K562 (cell line): ENCODE data around the gene AP1M1. TPM values are rescaled to one million over a fixed set of nuclear protein-coding genes. Genes with fewer than 3 reads are reported as not detected.

Experiments
- ATAC-seq: fragments of 200-7000 bp; cut with Tn5 transposase; 3 replicates; pipeline ENCODE4 v1.9.1; 2020; ENCODE audit warnings: moderate library complexity
- BruUV-seq: library from RNA; stranded (reverse); fragments of 400-500 nt; replicated peaks from 2 replicates; lab custom pipeline; 2021; lab: Mats Ljungman, UMichigan
- CTCF ChIA-PET: fragments of 300-600 bp; formaldehyde crosslinking; extraction: SDS; loops from one replicate; lab custom pipeline; 2021; ENCODE audit warnings: low intra/inter-chr PET ratio; lab: Yijun Ruan, JAX
- POLR2A ChIA-PET: fragments of 300-600, 350-650 bp; sonication (Branson Sonifier 250); formaldehyde crosslinking; extraction: SDS; loops from one replicate; lab custom pipeline; 2021; ENCODE audit warnings: antibody characterized with exemption, inconsistent platforms; lab: Yijun Ruan, JAX
- DNase-seq, 4 experiments: peaks; one replicate each; pipeline versions ENCODE4 v3.0.0 to v3.0.0-alpha.2; 2011 to 2018; ENCODE audit warnings: low spot score in 3 of 4, mixed read lengths in 3 of 4; ENCODE audit errors: extremely low read depth in 1 of 4
- FAIRE-seq: peaks from 2 replicates; lab custom pipeline; 2011; peaks lifted over from hg19 to GRCh38; lab: Jason Lieb, UNC
- H2AFZ ChIP-seq: 2 replicates; pipeline ENCODE4 v1.6.0; 2011; ENCODE audit warnings: low read depth, low read length, control low read depth, inconsistent platforms
- H3K27ac ChIP-seq: fragments of 200-600 bp; 3 replicates; pipeline ENCODE4 v1.8.0; 2011; ENCODE audit warnings: low read depth, mild to moderate bottlenecking, control low read depth, inconsistent platforms, low read length, moderate library complexity, mixed read lengths; ENCODE audit errors: extremely low read depth
- H3K27me3 ChIP-seq, 2 experiments: fragments of 300-600 bp in 1 of 2; 2 replicates in 1 of 2; 3 replicates in 1 of 2; pipeline versions ENCODE4 v1.6.0 to v1.8.0; 2011; ENCODE audit warnings: inconsistent platforms in 2 of 2, low read length in 2 of 2, mild to moderate bottlenecking in 1 of 2, mixed read lengths in 1 of 2, moderate library complexity in 1 of 2; ENCODE audit not compliant: control insufficient read depth in 2 of 2, insufficient read depth in 2 of 2
- H3K36me3 ChIP-seq: fragments of 300-600 bp; 3 replicates; pipeline ENCODE4 v1.8.0; 2011; ENCODE audit warnings: mild to moderate bottlenecking, low read length, inconsistent platforms; ENCODE audit not compliant: control insufficient read depth, insufficient read depth
- H3K4me1 ChIP-seq, 2 experiments: fragments of 200-600 bp in 1 of 2; replicated peaks in 1 of 2; 2 replicates in 1 of 2; 3 replicates in 1 of 2; pipeline versions ENCODE4 v1.5.1 to v1.8.0; 2011; ENCODE audit warnings: inconsistent platforms in 2 of 2, low read length in 2 of 2, mild to moderate bottlenecking in 1 of 2, mixed read lengths in 1 of 2, moderate library complexity in 1 of 2; ENCODE audit not compliant: control insufficient read depth in 2 of 2, insufficient read depth in 2 of 2
- H3K4me2 ChIP-seq: 2 replicates; pipeline ENCODE4 v1.6.1; 2011; ENCODE audit warnings: low read length, control low read depth, inconsistent platforms, mixed read lengths; ENCODE audit not compliant: insufficient read depth
- H3K4me3 ChIP-seq: fragments of 200-600 bp; sonication (generic), shearing (Covaris generic); 2 replicates; pipeline ENCODE4 v1.5.1; 2016; ENCODE audit warnings: control low read depth, inconsistent platforms
- H3K79me2 ChIP-seq: fragments of 200-600 bp; 3 replicates; pipeline ENCODE4 v1.8.0; 2011; ENCODE audit warnings: low read length, inconsistent platforms; ENCODE audit not compliant: control insufficient read depth, insufficient read depth
- H3K9ac ChIP-seq, 2 experiments: 2 replicates each; pipeline versions ENCODE4 v1.6.0 to v1.6.1; 2011; ENCODE audit warnings: low read depth in 2 of 2, low read length in 2 of 2, control low read depth in 1 of 2, inconsistent platforms in 1 of 2, mild to moderate bottlenecking in 1 of 2, mixed read lengths in 1 of 2; ENCODE audit not compliant: insufficient read depth in 1 of 2
- H3K9me1 ChIP-seq: one replicate; pipeline ENCODE4 v1.6.0; 2011; ENCODE audit warnings: inconsistent platforms, mild to moderate bottlenecking, low read length, moderate library complexity; ENCODE audit not compliant: control insufficient read depth, insufficient read depth
- H3K9me3 ChIP-seq: replicated peaks from 2 replicates; pipeline ENCODE4 v1.5.1; 2011; ENCODE audit warnings: low read depth, low read length, inconsistent platforms; ENCODE audit not compliant: control insufficient read depth, insufficient read depth
- H4K20me1 ChIP-seq: replicated peaks from 2 replicates; pipeline ENCODE4 v1.6.1; 2011; ENCODE audit warnings: low read length, inconsistent platforms, mixed read lengths; ENCODE audit not compliant: control insufficient read depth, insufficient read depth
- BRCA1 ChIP-seq, 2 experiments: fragments of 450-650 bp in 1 of 2; sonication (generic) in 1 of 2; formaldehyde crosslinking in 1 of 2; IDR thresholded peaks; 2 replicates each; pipeline versions ENCODE4 v1.5.0 to v1.6.1; 2017 to 2020; ENCODE audit warnings: mild to moderate bottlenecking in 1 of 2, missing genetic modification reagents in 1 of 2
- BRD9 ChIP-seq: fragments of 450-650 bp; IDR thresholded peaks from 2 replicates; pipeline ENCODE4 v1.6.1; 2018; ENCODE audit warnings: low read depth; ENCODE audit not compliant: partially characterized antibody
- CREB1 ChIP-seq, 2 experiments: sonication (generic) in 1 of 2; formaldehyde crosslinking in 1 of 2; IDR thresholded peaks; 2 replicates each; pipeline versions ENCODE4 v1.6.1 to v1.8.0; 2012 to 2022; ENCODE audit warnings: inconsistent platforms in 1 of 2, mild to moderate bottlenecking in 1 of 2, missing genetic modification reagents in 1 of 2, moderate library complexity in 1 of 2
- ETV5 ChIP-seq: sonication (generic); formaldehyde crosslinking; IDR thresholded peaks from 2 replicates; pipeline ENCODE4 v1.4.0; 2020; ENCODE audit warnings: low read depth, mild to moderate bottlenecking, missing genetic modification reagents
- ETV6 ChIP-seq, 3 experiments: fragments of 150-350 bp in 1 of 3; sonication (generic) in 1 of 3; formaldehyde crosslinking in 1 of 3; IDR thresholded peaks; 2 replicates each; pipeline versions ENCODE4 v1.6.1 to v1.8.0; 2014 to 2022; ENCODE audit warnings: borderline replicate concordance in 2 of 3, low read depth in 2 of 3, antibody characterized with exemption in 1 of 3, low read length in 1 of 3, mild to moderate bottlenecking in 1 of 3, missing genetic modification reagents in 1 of 3
- FOXJ2 ChIP-seq: fragments of 200-800 bp; sonication (Bioruptor generic); IDR thresholded peaks from 2 replicates; pipeline ENCODE4 v1.6.1; 2016; ENCODE audit warnings: missing genetic modification characterization, missing compliant biosample characterization
- HDAC6 ChIP-seq: IDR thresholded peaks from 2 replicates; pipeline ENCODE4 v1.6.1; 2012; ENCODE audit warnings: low read depth, mild to moderate bottlenecking, control low read depth, inconsistent platforms, low read length, moderate library complexity
- HIVEP1 ChIP-seq: fragments of 250-450 bp; sonication (Bioruptor Pico); IDR thresholded peaks from 2 replicates; pipeline ENCODE4 v1.4.0; 2020; ENCODE audit warnings: mild to moderate bottlenecking
- HMGN3 ChIP-seq: IDR thresholded peaks from 2 replicates; pipeline ENCODE4 v1.6.1; 2011; ENCODE audit warnings: borderline replicate concordance, low read depth, mild to moderate bottlenecking, mixed read lengths, low read length; ENCODE audit not compliant: insufficient read length; ENCODE audit errors: extremely low read depth
- MBD1 ChIP-seq: fragments of 250-450 bp; sonication (Bioruptor Pico); IDR thresholded peaks from 2 replicates; pipeline ENCODE4 v1.8.0; 2022; ENCODE audit warnings: inconsistent platforms
- RFX5 ChIP-seq: IDR thresholded peaks from 2 replicates; pipeline ENCODE4 v1.6.1; 2011; ENCODE audit warnings: low read depth, mild to moderate bottlenecking, improper control_type of control experiment, low read length
- ZBTB17 ChIP-seq: fragments of 450-650 bp; formaldehyde crosslinking; IDR thresholded peaks from 2 replicates; pipeline ENCODE4 v1.4.0; 2020; ENCODE audit warnings: mild to moderate bottlenecking
- ZNF165 ChIP-seq: fragments of 250-450 bp; sonication (Bioruptor Pico); IDR thresholded peaks from 2 replicates; pipeline ENCODE4 v1.4.0; 2020; ENCODE audit warnings: borderline replicate concordance
- ZNF232 ChIP-seq: sonication (generic); formaldehyde crosslinking; IDR thresholded peaks from 2 replicates; pipeline ENCODE4 v1.8.0; 2022; ENCODE audit warnings: mild to moderate bottlenecking, missing genetic modification reagents
- ZNF511 ChIP-seq: sonication (generic); formaldehyde crosslinking; IDR thresholded peaks from 2 replicates; pipeline ENCODE4 v1.8.0; 2022; ENCODE audit warnings: mild to moderate bottlenecking, missing genetic modification reagents
- ZNF766 ChIP-seq: fragments of 200-800 bp; sonication (Bioruptor generic); conservative IDR thresholded peaks from 2 replicates; pipeline ENCODE4 v1.6.1; 2016; ENCODE audit warnings: missing genetic modification characterization, missing compliant biosample characterization
- WGBS: fragments of 100-300 bp; shearing (Covaris generic); methylation state at CpG from one replicate; pipeline ENCODE4 v1.1.6; 2016; ENCODE audit warnings: low coverage, mixed read lengths; ENCODE audit not compliant: insufficient coverage; ENCODE audit errors: missing lambda C conversion rate; 5-methylcytosine and 5-hydroxymethylcytosine counted together
- in situ Hi-C: fragments of 300-500 bp; cut with MboI; formaldehyde crosslinking; loops from 4 replicates; pipeline ENCODE4 v1.15.0; 2018; ENCODE audit warnings: inconsistent platforms, mixed read lengths
- intact Hi-C: fragments of 100-400 bp; cut with micrococcal nuclease; formaldehyde crosslinking; loops from 2 replicates; pipeline ENCODE4 v1.14.2; 2022
- polyA plus RNA-seq, 8 experiments: library from polyadenylated mRNA; depleted of rRNA in 4 of 8; stranded (reverse) in 5 of 8; unstranded in 3 of 8; fragments of >200 nt; fragmentation: Nextera tagmentation in 2 of 8; fragmentation: Illumina TruSeq in 1 of 8; extraction: Ambion mirVana in 2 of 8; extraction: Trizol in 1 of 8; gene quantifications; 2 replicates each; pipeline versions ENCODE4 v1.2.1 to v1.2.3, GENCODE V29; 2011 to 2014; ENCODE audit warnings: inconsistent platforms in 1 of 8, missing spikeins in 1 of 8
- total RNA-seq, 7 experiments: library from RNA; depleted of rRNA in 6 of 7; stranded (reverse); fragments of >200 nt in 6 of 7; fragmentation: Illumina TruSeq in 2 of 7; extraction: Trizol in 2 of 7; gene quantifications; 2 replicates each; pipeline versions ENCODE4 v1.2.1 to v1.2.3, GENCODE V29; 2011 to 2021; ENCODE audit warnings: low replicate concordance in 1 of 7
- TF ChIP-seq, protein P1 (sequence below), 3 experiments: fragments of 200-800 bp in 1 of 3; sonication (Bioruptor generic) in 1 of 3; sonication (generic) in 1 of 3; formaldehyde crosslinking in 1 of 3; IDR thresholded peaks; 2 replicates each; pipeline versions ENCODE4 v1.6.1 to v1.8.0; 2016 to 2022; ENCODE audit warnings: mild to moderate bottlenecking in 2 of 3, missing compliant biosample characterization in 2 of 3, missing genetic modification characterization in 2 of 3, missing genetic modification reagents in 1 of 3

AP1M1 gene
- total and polyA plus RNA-seq, 9 of the 15 experiments (the other 6 are each of a cell fraction or from before 2014, with no cell fraction given) = 0.87 to 56.2 (median 29.1) TPM

DNA sequence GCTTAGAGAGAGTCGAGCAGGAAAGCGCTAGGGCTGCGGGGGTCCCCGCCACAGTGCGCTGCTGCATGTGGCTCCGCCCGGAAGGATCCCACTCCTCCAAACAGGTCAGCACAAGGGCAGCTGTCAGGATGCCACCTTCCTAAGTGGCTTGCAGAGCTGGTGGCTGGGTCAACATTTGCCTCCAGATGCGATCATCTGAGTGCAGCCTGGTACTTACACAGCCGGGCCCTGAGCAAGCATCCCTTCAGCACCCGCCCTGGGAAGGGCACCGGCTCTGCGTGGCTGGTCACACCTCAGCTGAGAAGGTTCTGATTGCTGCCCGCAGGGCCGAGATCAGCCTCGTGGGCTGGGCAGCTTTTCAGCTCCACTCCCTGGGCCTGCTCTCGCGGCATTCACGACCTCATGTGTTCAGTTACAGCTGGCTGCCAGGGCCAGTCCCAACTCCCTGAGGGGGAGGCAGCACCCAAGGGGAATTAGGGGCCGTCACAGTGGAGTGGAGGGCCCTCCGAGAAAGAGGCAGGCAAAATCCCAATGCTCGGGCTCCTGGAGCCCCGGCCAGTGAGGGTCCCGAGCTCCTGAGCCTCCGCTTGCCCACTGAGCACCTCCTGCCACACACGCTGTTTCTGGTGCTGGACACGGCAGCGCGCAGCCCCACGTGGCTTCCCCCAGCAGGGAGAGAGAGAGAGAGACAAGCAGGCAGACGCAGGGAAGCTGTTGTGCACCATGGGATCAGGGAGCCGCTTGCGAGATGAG, 26.8 kb downstream of the AP1M1 start:
- ATAC-seq = no peak
- Histone ChIP-seq H3K27ac (no peak overlapping the region), H3K4me3 (no peak overlapping the region), H3K9me1 (peaks cover 4% of the 10 kb centered on the region), H3K79me2 (no peaks in the 10 kb centered on the region), H3K36me3 (peaks cover 35% of the 10 kb centered on the region; the same call in 2 of the 3 replicates), H2AFZ (no peak overlapping the region), H3K9ac (no peak overlapping the region), H3K27me3 (no peaks in the 10 kb centered on the region), H3K9me3 (peaks cover 17% of the 10 kb centered on the region), H4K20me1 (no peaks in the 10 kb centered on the region), H3K4me1 (peaks cover 0 to 8% of the 10 kb centered on the region in 2 experiments; a peak in 2 of 5 replicates), H3K4me2 (no peak overlapping the region)
- no peak for FAIRE-seq
- intact Hi-C loops (no loop called here), in situ Hi-C loops (no loop called here)
- 80% methylated on average over 28 of the region's 32 CpGs for WGBS
- DNase-seq = no peak
- CTCF ChIA-PET = no interaction called here
- no TSS peak for BruUV-seq
- POLR2A ChIA-PET = interaction anchor here (0.5 to 1.0 kb wide), 2 partner anchors 24 to 103 kb away, joined by 3 read pairs; no protein-coding TSS in a partner anchor
- TF ChIP-seq ZBTB17 (no peak), FOXJ2 (tag) (no peak), HMGN3 (no peak), RFX5 (no peak), BRCA1 (IDR thresholded peaks at IDR 0.05) (no peak), BRCA1 (CRISPR knock-in tag; IDR thresholded peaks at IDR 0.05) (no peak), ZNF232 (CRISPR knock-in tag) (no peak), CREB1 (IDR thresholded peaks at IDR 0.05) (no peak), CREB1 (CRISPR knock-in tag; IDR thresholded peaks at IDR 0.05) (no peak), ZNF766 (CRISPR knock-in tag) (no peak), MBD1 (CRISPR knock-in tag) (no peak), HIVEP1 (CRISPR knock-in tag) (no peak), BRD9 (no peak), ZNF165 (CRISPR knock-in tag) (no peak), HDAC6 (no peak), ETV6 (IDR thresholded peaks at IDR 0.05; ENCODE audit: borderline replicate concordance in 1 of 2, low read depth in 2 of 2, low read length in 1 of 2) (no peak), ETV6 (CRISPR knock-in tag; IDR thresholded peaks at IDR 0.05; ENCODE audit: borderline replicate concordance) (no peak), ETV5 (CRISPR knock-in tag) (no peak), ZNF511 (CRISPR knock-in tag) (no peak)
- TF ChIP-seq, protein P1, sequence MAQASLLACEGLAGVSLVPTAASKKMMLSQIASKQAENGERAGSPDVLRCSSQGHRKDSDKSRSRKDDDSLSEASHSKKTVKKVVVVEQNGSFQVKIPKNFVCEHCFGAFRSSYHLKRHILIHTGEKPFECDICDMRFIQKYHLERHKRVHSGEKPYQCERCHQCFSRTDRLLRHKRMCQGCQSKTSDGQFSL (CRISPR knock-in tag; IDR thresholded peaks at IDR 0.05) = no peak
- TF ChIP-seq, protein P1 (tag; IDR thresholded peaks at IDR 0.05) = no peak
